ENCODE data around the gene SLC49A3. TPM values are rescaled to one million over a fixed set of nuclear protein-coding genes. Genes with fewer than 3 reads are reported as not detected.
"Not testable (repeated sequence)": the region's sequence is repeated elsewhere in the genome, so short reads cannot be mapped to it uniquely, and the experiment has no call there.

Gene SLC49A3
- total RNA-seq, 1 donor from 2014 or later, result 19.9 TPM

DNA sequence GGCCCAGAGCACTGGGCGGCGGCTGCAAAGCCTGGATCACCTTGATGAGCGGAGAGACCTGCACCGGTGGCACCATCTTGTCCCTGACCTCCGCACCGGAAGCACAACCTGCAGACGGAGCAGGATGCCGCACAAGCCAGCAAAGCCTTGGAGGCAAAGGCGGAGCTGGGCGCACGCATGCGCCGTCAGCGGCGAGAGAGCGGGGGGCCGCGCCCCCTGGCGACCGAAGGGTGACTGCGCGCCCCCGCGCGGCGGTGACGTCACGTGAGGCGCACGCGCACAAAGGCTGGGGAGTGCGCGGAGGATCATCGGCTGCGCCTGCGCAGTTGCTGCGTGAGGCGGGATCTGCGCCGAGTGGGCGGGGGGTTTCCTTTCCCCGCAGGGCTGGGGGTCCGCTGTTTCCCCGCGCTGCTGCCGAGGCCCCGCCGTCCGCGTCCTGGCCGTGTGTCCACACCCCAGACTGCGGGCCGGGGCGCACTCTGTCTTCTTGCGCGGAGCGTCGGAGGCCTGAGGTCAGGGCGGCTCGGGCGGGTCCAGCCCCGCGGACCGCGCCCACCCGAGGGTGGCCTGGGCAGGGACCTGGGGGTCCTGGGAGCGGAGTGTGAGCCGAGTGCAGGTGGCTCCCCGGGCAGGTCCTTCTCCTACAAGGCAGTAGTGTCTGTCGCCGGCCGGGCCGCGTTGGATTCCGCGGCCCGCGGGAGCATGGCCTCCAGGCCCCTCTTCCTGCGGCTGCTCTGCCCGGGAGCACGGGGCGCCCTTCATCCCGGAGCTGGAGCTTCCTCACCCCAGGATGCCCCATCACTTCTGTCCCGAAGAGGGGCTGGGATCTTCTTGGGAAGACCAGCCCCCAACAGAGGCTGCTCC, 14.5 kb downstream of the SLC49A3 start, which contains the start of the genes ATP5ME and MYL5:
Gene ATP5ME (minus strand): TSS at position 105 of the 864 bp plus-strand sequence. CDS start 29 bp downstream, at position 76.
Gene MYL5 (plus strand): TSS at position 371 of the 864 bp plus-strand sequence. CDS start 3,485 bp downstream, outside the sequence.
- Mint-ChIP-seq H3K4me3 (ENCODE audit: unreplicated experiment) (peak within 1 kb of the TSS; percentile 94), H3K27ac (ENCODE audit: unreplicated experiment) (peak within 1 kb of the TSS; percentile 88), H3K4me1 (ENCODE audit: unreplicated experiment) (peaks cover 7% of the 10 kb centered on the region), H3K9me3 (ENCODE audit: unreplicated experiment) (no peaks in the 10 kb centered on the region), H3K27me3 (ENCODE audit: unreplicated experiment) (peaks cover 18% of the 10 kb centered on the region), H3K36me3 (ENCODE audit: low read depth, unreplicated experiment) (peaks cover 14% of the 10 kb centered on the region)
- peak; percentile 97 for DNase-seq (ENCODE audit: low spot score)
- TF ChIP-seq, protein P1, sequence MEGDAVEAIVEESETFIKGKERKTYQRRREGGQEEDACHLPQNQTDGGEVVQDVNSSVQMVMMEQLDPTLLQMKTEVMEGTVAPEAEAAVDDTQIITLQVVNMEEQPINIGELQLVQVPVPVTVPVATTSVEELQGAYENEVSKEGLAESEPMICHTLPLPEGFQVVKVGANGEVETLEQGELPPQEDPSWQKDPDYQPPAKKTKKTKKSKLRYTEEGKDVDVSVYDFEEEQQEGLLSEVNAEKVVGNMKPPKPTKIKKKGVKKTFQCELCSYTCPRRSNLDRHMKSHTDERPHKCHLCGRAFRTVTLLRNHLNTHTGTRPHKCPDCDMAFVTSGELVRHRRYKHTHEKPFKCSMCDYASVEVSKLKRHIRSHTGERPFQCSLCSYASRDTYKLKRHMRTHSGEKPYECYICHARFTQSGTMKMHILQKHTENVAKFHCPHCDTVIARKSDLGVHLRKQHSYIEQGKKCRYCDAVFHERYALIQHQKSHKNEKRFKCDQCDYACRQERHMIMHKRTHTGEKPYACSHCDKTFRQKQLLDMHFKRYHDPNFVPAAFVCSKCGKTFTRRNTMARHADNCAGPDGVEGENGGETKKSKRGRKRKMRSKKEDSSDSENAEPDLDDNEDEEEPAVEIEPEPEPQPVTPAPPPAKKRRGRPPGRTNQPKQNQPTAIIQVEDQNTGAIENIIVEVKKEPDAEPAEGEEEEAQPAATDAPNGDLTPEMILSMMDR (IDR thresholded peaks at IDR 0.05; ENCODE audit: unreplicated experiment), result peak; percentile 99

DNA sequence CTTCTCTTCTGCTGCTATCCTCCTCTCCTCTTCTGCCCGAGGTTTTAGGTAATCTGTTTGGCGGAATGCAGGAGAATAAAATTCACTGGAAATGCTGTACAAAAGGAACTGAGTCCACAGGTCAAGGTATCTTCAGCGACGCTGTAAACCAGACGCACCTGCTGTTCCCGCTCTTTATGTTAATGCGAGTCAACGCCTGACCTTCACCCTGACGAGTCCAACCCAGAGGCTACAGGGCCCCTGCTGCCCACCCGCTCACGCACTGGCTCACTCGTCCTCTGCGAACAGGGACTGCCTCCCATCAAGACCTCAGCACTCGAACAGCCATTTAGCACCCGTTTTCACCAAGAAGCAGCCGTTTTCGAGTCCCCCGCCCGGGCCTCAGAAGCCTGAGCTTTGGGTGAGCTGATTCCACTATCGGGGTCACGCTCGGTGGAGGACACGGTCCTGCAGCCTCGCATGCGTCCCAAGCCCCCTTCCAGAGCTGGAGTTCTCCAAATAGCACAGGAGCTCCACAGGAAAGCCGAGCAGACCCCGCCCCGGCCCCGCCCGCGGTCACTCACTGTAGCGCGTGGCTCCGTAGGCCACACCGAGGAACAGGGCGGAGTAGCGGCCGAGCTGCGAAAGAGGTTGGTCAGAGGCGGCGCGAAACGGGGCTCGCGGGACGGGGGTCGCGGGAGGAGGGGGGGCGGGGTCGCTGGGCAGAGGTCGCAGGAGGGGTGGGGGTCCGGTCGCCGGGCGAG, 15.4 kb downstream of the SLC49A3 start:
- H3K4me3 Mint-ChIP-seq (ENCODE audit: unreplicated experiment), result peak overlapping the region; percentile 94
- peaks cover 14% of the 10 kb centered on the region for H3K36me3 Mint-ChIP-seq (ENCODE audit: low read depth, unreplicated experiment)
- peak; percentile 38 for DNase-seq (ENCODE audit: low spot score)
- H3K9me3 Mint-ChIP-seq (ENCODE audit: unreplicated experiment), result no peaks in the 10 kb centered on the region
- peaks cover 7% of the 10 kb centered on the region for H3K4me1 Mint-ChIP-seq (ENCODE audit: unreplicated experiment)
- peak overlapping the region; percentile 88 for H3K27ac Mint-ChIP-seq (ENCODE audit: unreplicated experiment)
- TF ChIP-seq, protein P1 (IDR thresholded peaks at IDR 0.05; ENCODE audit: unreplicated experiment), result no peak
- H3K27me3 Mint-ChIP-seq (ENCODE audit: unreplicated experiment), result peaks cover 18% of the 10 kb centered on the region

DNA sequence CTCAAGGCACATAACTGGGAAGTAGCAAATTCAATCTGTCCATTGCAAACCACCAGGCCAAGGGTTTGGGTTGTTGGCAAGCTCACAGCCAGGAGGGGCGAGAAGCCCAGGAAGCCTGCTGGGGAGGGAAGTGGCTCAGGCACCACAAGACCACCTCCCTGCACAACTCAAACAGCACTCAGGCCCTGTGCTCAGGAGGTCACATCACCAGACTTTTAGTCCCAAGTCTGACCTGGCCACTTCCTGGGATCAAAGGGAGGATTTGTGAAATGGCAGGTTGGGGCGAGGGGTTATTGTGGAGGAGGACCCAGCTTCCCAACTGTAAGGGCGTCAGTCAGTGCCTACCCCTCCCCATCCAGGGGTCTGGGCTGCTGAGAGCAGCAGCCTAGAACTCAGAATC, 17.2 kb downstream of the SLC49A3 start:
- no peaks in the 10 kb centered on the region for H3K9me3 Mint-ChIP-seq (ENCODE audit: unreplicated experiment)
- H3K4me1 Mint-ChIP-seq (ENCODE audit: unreplicated experiment), result peaks cover 7% of the 10 kb centered on the region
- H3K27ac Mint-ChIP-seq (ENCODE audit: unreplicated experiment), result no peak overlapping the region
- H3K36me3 Mint-ChIP-seq (ENCODE audit: low read depth, unreplicated experiment), result peaks cover 14% of the 10 kb centered on the region
- no peak overlapping the region for H3K4me3 Mint-ChIP-seq (ENCODE audit: unreplicated experiment)
- H3K27me3 Mint-ChIP-seq (ENCODE audit: unreplicated experiment), result peaks cover 18% of the 10 kb centered on the region
- TF ChIP-seq, protein P1 (IDR thresholded peaks at IDR 0.05; ENCODE audit: unreplicated experiment), result no peak
- no peak for DNase-seq (ENCODE audit: low spot score)

DNA sequence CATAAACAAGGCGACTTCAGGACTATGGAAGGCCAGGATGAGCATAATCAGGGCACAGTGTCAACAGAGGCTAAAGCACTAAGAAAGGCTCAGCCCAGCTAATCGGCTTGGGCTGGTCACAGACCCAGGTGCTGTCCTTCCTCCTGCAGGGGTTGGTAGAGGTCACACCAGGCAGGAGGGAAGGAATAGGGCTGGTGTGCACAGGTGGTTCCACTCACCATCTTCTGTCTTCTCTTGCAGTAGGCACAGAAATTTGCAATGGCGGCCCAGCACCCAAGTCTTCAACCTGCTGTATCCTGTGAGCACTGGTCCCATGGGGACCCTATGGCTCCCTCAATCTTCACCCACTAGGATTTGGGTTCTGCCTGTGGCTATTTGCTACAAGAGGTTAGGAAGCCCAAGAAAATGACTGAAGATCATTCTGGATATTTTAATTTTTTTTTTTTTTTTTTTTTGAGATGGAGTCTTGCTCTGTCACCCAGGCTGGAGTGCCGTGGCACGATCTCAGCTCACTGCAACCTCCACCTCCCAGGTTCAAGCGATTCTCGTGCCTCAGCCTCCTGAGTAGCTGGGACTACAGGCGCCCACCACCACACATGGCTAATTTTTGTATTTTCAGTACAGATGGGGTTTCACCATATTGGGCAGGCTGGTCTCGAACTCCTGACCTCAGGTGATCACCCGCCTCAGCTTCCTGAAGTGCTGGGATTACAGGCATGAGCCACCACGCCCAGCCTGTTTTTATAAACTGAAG, 19.0 kb downstream of the SLC49A3 start:
- H3K4me3 Mint-ChIP-seq (ENCODE audit: unreplicated experiment); H3K4me1 Mint-ChIP-seq (ENCODE audit: unreplicated experiment); H3K27ac Mint-ChIP-seq (ENCODE audit: unreplicated experiment); DNase-seq (ENCODE audit: low spot score); H3K9me3 Mint-ChIP-seq (ENCODE audit: unreplicated experiment): not testable (repeated sequence)
- Mint-ChIP-seq H3K27me3 (ENCODE audit: unreplicated experiment) (peaks cover 17% of the 10 kb centered on the region), H3K36me3 (ENCODE audit: low read depth, unreplicated experiment) (peaks cover 14% of the 10 kb centered on the region)

DNA sequence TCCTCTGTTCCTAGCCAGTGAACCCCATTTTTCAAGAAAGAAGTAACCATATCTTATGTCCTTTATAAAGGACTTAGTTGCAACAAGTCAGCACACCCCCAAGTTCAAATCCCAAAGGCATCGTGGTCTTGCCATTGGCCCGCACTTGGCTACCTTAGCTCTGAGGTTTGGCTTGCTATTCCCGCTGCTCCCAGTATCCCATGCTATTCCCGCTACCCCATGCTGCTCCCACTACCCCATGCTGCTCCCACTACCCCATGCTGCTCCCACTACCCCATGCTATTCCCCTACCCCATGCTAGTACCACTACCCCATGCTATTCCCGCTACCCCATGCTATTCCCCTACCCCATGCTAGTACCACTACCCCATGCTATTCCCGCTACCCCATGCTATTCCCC, 20.7 kb downstream of the SLC49A3 start:
- H3K4me3 Mint-ChIP-seq (ENCODE audit: unreplicated experiment); H3K4me1 Mint-ChIP-seq (ENCODE audit: unreplicated experiment); DNase-seq (ENCODE audit: low spot score); H3K27ac Mint-ChIP-seq (ENCODE audit: unreplicated experiment); H3K9me3 Mint-ChIP-seq (ENCODE audit: unreplicated experiment): not testable (repeated sequence)
- Mint-ChIP-seq H3K36me3 (ENCODE audit: low read depth, unreplicated experiment) (peaks cover 11% of the 10 kb centered on the region), H3K27me3 (ENCODE audit: unreplicated experiment) (peaks cover 15% of the 10 kb centered on the region)
